B cell (primary cell): ENCODE results near the gene CPXM1. TPM values are rescaled to one million over a fixed set of nuclear protein-coding genes. Genes with fewer than 3 reads are reported as not detected.

Experiments
- ATAC-seq: fragments of 200-7000 bp; cut with Tn5 transposase; one replicate; pipeline ENCODE4 v1.10.0; 2021; ENCODE audit warnings: low read depth, mild to moderate bottlenecking, moderate number of reproducible peaks, moderate library complexity
- CTCF ChIA-PET: fragments of 350-600 bp; sonication (Branson Sonifier 250); formaldehyde crosslinking; loops from one replicate; lab custom pipeline; 2021; ENCODE audit warnings: antibody characterized with exemption, inconsistent platforms; lab: Charles Lee
- POLR2A ChIA-PET: fragments of 350-600 bp; sonication (Branson Sonifier 250); formaldehyde crosslinking; loops from one replicate; lab custom pipeline; 2021; ENCODE audit warnings: antibody characterized with exemption; lab: Charles Lee
- DNase-seq: peaks from one replicate; pipeline ENCODE4 v3.0.0; 2013
- H2AFZ ChIP-seq: 2 replicates; pipeline ENCODE4 v1.6.1; 2012; ENCODE audit warnings: mild to moderate bottlenecking, low read depth, low read length; ENCODE audit not compliant: insufficient read depth, poor library complexity, severe bottlenecking
- H3K27ac ChIP-seq, 2 donors: 1 replicate in 1 of 2; 2 replicates in 1 of 2; pipeline ENCODE4 v1.5.1; 2012 to 2013; ENCODE audit warnings: low read length in 2 of 2, mild to moderate bottlenecking in 2 of 2, moderate library complexity in 1 of 2
- H3K27me3 ChIP-seq, 4 experiments: fragments of 200-600 bp in 1 of 4; sonication (generic) in 1 of 4; replicated peaks in 1 of 4; 1 replicate in 2 of 4; 2 replicates in 2 of 4; pipeline versions ENCODE4 v1.6.1 to v1.7.0; 2013 to 2016; ENCODE audit warnings: low read length in 3 of 4, mild to moderate bottlenecking in 2 of 4, mixed read lengths in 1 of 4, moderate library complexity in 1 of 4; ENCODE audit not compliant: insufficient read depth in 4 of 4, control insufficient read depth in 3 of 4; ENCODE audit errors: control extremely low read depth in 1 of 4
- H3K36me3 ChIP-seq, 2 experiments: replicated peaks in 1 of 2; 1 replicate in 1 of 2; 2 replicates in 1 of 2; pipeline versions ENCODE4 v1.6.1 to v1.7.1; 2013; ENCODE audit warnings: low read length in 1 of 2; ENCODE audit not compliant: insufficient read depth in 2 of 2, control insufficient read depth in 1 of 2; ENCODE audit errors: control extremely low read depth in 1 of 2, extremely low read depth in 1 of 2
- H3K4me1 ChIP-seq, 2 donors: fragments of 200-600 bp in 1 of 2; sonication (generic) in 1 of 2; 1 replicate in 1 of 2; 2 replicates in 1 of 2; pipeline versions ENCODE4 v1.5.1 to v1.6.1; 2013 to 2017; ENCODE audit warnings: low read length in 2 of 2; ENCODE audit not compliant: control insufficient read depth in 2 of 2, insufficient read depth in 2 of 2
- H3K4me2 ChIP-seq: replicated peaks from 2 replicates; pipeline ENCODE3; 2012; ENCODE audit warnings: mild to moderate bottlenecking, low read depth, low read length; ENCODE audit not compliant: poor library complexity, severe bottlenecking
- H3K4me3 ChIP-seq, 5 experiments: fragments of 200-600 bp in 1 of 5; sonication (generic) in 1 of 5; 1 replicate in 3 of 5; 2 replicates in 2 of 5; pipeline versions ENCODE4 v1.5.1 to v1.7.0; 2011 to 2016; ENCODE audit warnings: low read length in 4 of 5, mild to moderate bottlenecking in 4 of 5, low read depth in 2 of 5, control low read depth in 1 of 5, moderate library complexity in 1 of 5; ENCODE audit not compliant: insufficient read depth in 1 of 5; ENCODE audit errors: control extremely low read depth in 1 of 5, extremely low read depth in 1 of 5
- H3K79me2 ChIP-seq: fragments of 200-600 bp; sonication (generic); one replicate; pipeline ENCODE4 v1.6.0; 2016; ENCODE audit warnings: low read length; ENCODE audit not compliant: control insufficient read depth, insufficient read depth
- H3K9ac ChIP-seq: fragments of 200-600 bp; sonication (generic); 2 replicates; pipeline ENCODE4 v1.6.1; 2017; ENCODE audit warnings: mild to moderate bottlenecking, low read length, moderate library complexity
- H3K9me3 ChIP-seq, 3 donors: one replicate each; pipeline versions ENCODE4 v1.6.1 to v1.7.1; 2013; ENCODE audit warnings: low read length in 2 of 3; ENCODE audit not compliant: control insufficient read depth in 2 of 3, insufficient read depth in 1 of 3; ENCODE audit errors: control extremely low read depth in 1 of 3
- H4K20me1 ChIP-seq: 2 replicates; pipeline ENCODE4 v1.6.0; 2012; ENCODE audit warnings: mild to moderate bottlenecking, low read length; ENCODE audit not compliant: insufficient read depth, control insufficient read depth, poor library complexity, severe bottlenecking
- H3K27ac Mint-ChIP-seq: one replicate; pipeline ENCODE4 v1.8.0; 2021; ENCODE audit warnings: mixed read lengths
- H3K27me3 Mint-ChIP-seq: one replicate; pipeline ENCODE4 v1.8.0; 2021; ENCODE audit warnings: mixed read lengths
- H3K4me1 Mint-ChIP-seq: one replicate; pipeline ENCODE4 v1.8.0; 2021; ENCODE audit warnings: mixed read lengths
- H3K4me3 Mint-ChIP-seq: one replicate; pipeline ENCODE4 v1.8.0; 2021; ENCODE audit warnings: mixed read lengths
- H3K9me3 Mint-ChIP-seq: one replicate; pipeline ENCODE4 v1.8.0; 2022; ENCODE audit warnings: mixed read lengths; ENCODE audit not compliant: insufficient read depth
- EZH2 ChIP-seq: IDR thresholded peaks from 2 replicates; pipeline ENCODE4 v1.6.1; 2012; ENCODE audit warnings: borderline replicate concordance, low read depth, mild to moderate bottlenecking, moderate library complexity, low read length; ENCODE audit not compliant: insufficient read depth, poor library complexity, severe bottlenecking
- WGBS: methylation state at CpG from one replicate; pipeline ENCODE4 v1.1.5; 2013; ENCODE audit warnings: missing lambda C conversion rate; ENCODE audit not compliant: insufficient coverage; 5-methylcytosine and 5-hydroxymethylcytosine counted together
- intact Hi-C: fragments of 100-400 bp; cut with micrococcal nuclease; formaldehyde crosslinking; loops from one replicate; pipeline ENCODE4 v1.10.0; 2022
- polyA plus RNA-seq: library from polyadenylated mRNA; depleted of rRNA; stranded (reverse); fragments of >200 nt; gene quantifications from 2 replicates; pipeline ENCODE4 v1.2.3, GENCODE V29; 2012
- total RNA-seq, 2 donors: library from RNA; stranded (reverse); fragments of 120-200 nt in 1 of 2; gene quantifications; 1 replicate in 1 of 2; 2 replicates in 1 of 2; pipeline versions ENCODE4 v1.2.3 to v1.2.4, GENCODE V29; 2013 to 2022
- TF ChIP-seq, protein P1 (sequence below): fragments of 200-600 bp; IDR thresholded peaks from one replicate; pipeline ENCODE4 v1.8.0; 2022; ENCODE audit warnings: antibody characterized with exemption, mild to moderate bottlenecking

CPXM1 gene
- total and polyA plus RNA-seq, 2 donors (not counting 1 experiment from before 2014, with no cell fraction given): 0.21 to 1.9 TPM

DNA sequence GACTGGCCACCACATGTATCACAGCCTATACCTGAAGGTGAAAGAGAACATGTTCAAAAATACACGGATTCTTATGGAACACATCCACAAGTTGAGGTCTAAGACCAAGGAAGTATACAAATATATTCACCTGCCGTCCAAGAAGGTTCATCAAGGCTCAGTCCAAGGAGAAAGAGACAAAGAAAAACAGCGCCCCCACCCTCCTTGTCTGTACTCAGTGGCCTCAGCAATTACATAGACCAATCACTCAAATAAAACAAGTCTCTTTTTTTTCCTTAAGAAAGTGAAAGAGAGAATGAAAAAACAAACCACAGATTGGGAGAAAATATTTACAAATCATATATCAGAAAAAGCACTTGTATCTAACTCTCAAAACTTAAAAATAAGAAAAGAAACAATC lies 19.5 kb downstream of the CPXM1 start:
- no peaks in the 10 kb centered on the region for H3K4me1 Mint-ChIP-seq
- no peaks in the 10 kb centered on the region for H3K36me3 ChIP-seq
- ChIA-PET POLR2A (no interaction called here), CTCF (no interaction called here)
- no peak overlapping the region for H3K4me2 ChIP-seq
- peaks cover 0 to 5% (median 0%) of the 10 kb centered on the region in 4 experiments for H3K27me3 ChIP-seq
- no peaks in the 10 kb centered on the region for H3K4me1 ChIP-seq
- H3K27ac ChIP-seq: no peak overlapping the region
- no peak overlapping the region for H3K9ac ChIP-seq
- H3K27me3 Mint-ChIP-seq: peaks cover 33% of the 10 kb centered on the region
- DNase-seq: no peak
- no peak overlapping the region for H3K27ac Mint-ChIP-seq
- no peak for ATAC-seq
- H2AFZ ChIP-seq: no peak overlapping the region
- TF ChIP-seq EZH2: no peak
- TF ChIP-seq, protein P1, sequence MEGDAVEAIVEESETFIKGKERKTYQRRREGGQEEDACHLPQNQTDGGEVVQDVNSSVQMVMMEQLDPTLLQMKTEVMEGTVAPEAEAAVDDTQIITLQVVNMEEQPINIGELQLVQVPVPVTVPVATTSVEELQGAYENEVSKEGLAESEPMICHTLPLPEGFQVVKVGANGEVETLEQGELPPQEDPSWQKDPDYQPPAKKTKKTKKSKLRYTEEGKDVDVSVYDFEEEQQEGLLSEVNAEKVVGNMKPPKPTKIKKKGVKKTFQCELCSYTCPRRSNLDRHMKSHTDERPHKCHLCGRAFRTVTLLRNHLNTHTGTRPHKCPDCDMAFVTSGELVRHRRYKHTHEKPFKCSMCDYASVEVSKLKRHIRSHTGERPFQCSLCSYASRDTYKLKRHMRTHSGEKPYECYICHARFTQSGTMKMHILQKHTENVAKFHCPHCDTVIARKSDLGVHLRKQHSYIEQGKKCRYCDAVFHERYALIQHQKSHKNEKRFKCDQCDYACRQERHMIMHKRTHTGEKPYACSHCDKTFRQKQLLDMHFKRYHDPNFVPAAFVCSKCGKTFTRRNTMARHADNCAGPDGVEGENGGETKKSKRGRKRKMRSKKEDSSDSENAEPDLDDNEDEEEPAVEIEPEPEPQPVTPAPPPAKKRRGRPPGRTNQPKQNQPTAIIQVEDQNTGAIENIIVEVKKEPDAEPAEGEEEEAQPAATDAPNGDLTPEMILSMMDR: no peak
- H3K9me3 ChIP-seq: peaks cover 0 to 5% (median 1%) of the 10 kb centered on the region in 3 donors
- WGBS: 44% methylated on average over 2 of the region's 3 CpGs
- H3K9me3 Mint-ChIP-seq: no peaks in the 10 kb centered on the region
- no peak overlapping the region for H3K4me3 ChIP-seq
- intact Hi-C loops: no loop called here
- H3K79me2 ChIP-seq: no peaks in the 10 kb centered on the region
- no peaks in the 10 kb centered on the region for H4K20me1 ChIP-seq
- H3K4me3 Mint-ChIP-seq: no peak overlapping the region

DNA sequence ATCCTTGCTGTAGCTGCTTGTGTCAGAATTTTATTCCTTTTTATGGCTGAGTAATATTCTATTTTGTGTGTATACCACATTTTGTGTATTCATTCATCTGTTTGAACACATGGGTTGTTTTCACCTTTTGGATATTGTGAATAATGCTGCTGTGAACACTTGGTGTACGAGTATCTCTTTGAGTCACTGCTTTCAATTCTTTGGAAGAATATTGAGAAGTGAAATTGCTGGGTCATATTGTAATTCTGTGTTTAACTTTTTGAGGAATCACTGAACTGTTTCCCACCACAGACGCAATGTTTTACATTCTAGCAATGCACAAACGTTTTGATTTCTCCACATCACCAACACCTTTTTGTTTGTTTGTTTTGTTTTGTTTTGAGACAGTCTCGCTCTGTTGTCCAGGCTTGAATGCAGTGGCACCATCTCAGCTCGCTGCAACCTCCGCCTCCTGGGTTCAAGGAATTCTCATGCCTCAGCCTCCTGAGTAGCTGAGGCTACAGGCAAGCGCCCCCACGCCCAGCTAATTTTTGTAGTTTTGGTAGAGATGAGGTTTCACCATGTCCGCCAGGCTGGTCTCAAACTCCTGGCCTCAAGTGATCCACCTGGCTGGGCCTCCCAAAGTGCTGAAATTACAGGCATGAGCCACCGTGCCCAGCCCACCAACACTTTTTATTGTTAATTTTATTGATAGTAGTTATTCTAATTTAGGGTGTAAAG lies 21.7 kb downstream of the CPXM1 start:
- intact Hi-C loops: no loop called here
- Mint-ChIP-seq H3K4me1 (no peaks in the 10 kb centered on the region), H3K9me3 (no peaks in the 10 kb centered on the region), H3K27me3 (peaks cover 34% of the 10 kb centered on the region), H3K27ac (no peak overlapping the region), H3K4me3 (no peak overlapping the region)
- WGBS: 88% methylated on average over 4 of the region's 10 CpGs
- Histone ChIP-seq H3K9me3 (peaks cover 0 to 7% (median 1%) of the 10 kb centered on the region in 3 donors), H3K4me1 (no peaks in the 10 kb centered on the region), H3K27ac (no peak overlapping the region), H3K9ac (no peak overlapping the region), H3K27me3 (peaks cover 0 to 5% (median 0%) of the 10 kb centered on the region in 4 experiments), H3K79me2 (no peaks in the 10 kb centered on the region), H3K36me3 (no peaks in the 10 kb centered on the region), H3K4me2 (no peak overlapping the region), H2AFZ (no peak overlapping the region), H4K20me1 (no peaks in the 10 kb centered on the region), H3K4me3 (no peak overlapping the region)
- DNase-seq: no peak
- CTCF ChIA-PET: no interaction called here
- no peak for TF ChIP-seq EZH2
- TF ChIP-seq, protein P1: no peak
- ATAC-seq: no peak
- POLR2A ChIA-PET: no interaction called here
